HG03432 (cell line): Measurements from ENCODE around the gene CCDC185.
"Not testable (repeated sequence)": the region's sequence is repeated elsewhere in the genome, so short reads cannot be mapped to it uniquely, and the experiment has no call there.

Experiments
- ATAC-seq: cut with Tn5 transposase; IDR thresholded peaks from one replicate; pipeline ENCODE4 v1.9.1; 2021; ENCODE audit warnings: mild to moderate bottlenecking, moderate library complexity; ENCODE audit not compliant: unreplicated experiment

Gene CCDC185

DNA sequence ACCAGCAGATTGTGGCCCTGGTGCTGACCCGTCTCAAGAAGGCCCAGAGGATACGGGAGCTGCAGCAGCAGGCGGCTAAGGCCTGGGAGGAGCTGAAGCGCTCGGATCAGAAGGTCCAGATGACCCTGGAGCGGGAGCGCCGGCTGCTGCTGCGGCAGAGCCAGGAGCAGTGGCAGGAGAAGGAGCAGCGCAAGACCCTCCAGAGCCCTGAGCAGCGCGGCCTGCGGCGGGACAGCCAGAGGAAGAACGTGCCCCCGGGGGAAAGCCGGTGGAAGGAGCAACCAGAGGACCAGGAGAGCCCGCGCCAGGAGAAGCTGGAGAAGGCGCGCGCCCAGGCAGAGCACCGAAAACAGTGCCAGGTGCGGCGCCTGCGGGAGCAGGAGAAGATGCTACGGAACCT is 1.0 kb downstream of the CCDC185 start:
- no peak for ATAC-seq

DNA sequence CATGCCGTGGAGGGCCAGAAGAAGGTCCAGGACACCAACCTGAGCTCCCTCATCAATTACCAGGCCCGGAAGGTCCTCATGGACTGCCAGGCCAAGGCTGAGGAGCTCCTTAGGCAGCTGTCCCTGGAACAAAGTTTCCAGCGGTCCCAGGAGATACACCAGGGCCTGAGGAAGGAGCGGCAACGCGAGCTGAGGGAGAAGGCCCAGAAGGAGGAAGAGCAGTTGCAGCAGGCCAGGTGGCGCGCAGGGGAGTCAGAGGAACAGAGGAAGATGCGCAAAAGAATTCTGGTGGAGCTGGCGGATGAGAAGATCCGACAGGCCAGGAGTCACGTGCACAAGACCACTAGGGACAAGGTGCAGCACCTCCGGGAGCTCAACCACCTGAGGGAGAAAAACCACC is 1.5 kb downstream of the CCDC185 start:
- ATAC-seq: no peak

DNA sequence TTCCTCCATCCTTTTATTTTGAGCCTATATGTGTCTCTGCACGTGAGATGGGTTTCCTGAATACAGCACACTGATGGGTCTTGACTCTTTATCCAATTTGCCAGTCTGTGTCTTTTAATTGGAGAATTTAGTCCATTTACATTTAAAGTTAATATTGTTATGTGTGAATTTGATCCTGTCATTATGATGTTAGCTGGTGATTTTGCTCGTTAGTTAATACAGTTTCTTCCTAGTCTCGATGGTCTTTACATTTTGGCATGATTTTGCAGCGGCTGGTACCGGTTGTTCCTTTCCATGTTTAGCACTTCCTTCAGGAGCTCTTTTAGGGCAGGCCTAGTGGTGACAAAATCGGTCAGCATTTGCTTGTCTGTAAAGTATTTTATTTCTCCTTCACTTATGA is 6.2 kb downstream of the CCDC185 start:
- ATAC-seq: not testable (repeated sequence)

DNA sequence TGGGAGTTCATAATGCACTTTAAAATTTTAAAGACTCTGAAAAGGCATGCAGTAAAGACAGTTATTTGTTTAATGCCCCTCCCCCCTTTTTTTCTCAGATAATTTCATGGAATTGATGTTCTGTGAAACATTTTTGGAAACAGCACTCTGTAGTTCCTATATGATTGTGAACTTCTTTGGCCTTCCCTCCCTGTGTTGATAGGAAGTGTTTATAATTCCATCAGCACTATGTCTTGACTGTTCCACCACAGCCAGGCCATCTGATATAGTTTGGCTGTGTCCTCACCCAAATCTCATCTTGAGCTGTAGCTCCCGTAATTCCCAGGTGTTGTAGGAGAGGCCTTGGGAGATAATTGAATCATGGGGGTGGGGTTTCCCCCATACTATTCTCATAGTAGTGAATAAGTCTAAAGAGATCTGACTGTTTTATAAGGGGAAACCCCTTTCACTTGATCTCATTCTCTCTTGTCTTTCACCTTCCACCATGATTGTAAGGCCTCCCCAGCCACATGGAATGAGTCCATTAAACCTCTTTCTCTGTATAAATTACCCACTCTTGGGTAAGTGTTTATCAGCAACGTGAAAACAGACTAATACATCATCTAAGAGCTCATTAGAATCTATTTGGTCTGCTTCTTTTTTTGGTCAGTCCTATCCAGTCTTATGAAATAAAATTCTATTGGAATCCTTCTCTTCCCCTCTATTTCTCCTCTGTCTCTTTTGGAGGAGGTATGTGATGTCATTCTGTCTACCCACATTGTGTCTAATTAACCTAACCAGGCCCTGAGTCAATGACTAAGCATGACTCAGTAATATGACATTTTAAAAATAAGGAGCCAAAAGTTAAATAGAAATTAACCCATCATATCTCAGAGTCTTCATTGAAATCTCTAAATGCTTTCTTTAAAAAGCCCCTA is 8.9 kb downstream of the CCDC185 start:
- ATAC-seq: no peak

DNA sequence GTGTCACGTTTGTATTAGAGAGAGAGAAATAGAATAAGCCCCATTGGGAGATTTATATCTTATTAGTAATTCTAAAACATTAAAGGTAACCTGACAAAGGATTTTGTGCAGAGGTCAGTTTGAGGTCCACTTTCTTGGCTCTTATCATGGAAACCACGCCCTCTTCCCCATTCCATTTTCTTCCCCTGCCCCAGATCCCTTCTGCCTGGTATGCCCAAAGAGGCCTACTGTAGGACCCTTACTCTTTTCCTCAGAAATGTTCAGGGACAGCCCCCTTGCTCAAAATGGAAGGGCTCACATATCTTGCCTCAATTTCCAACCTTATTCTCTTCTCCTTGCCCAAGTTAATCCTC is 9.6 kb downstream of the CCDC185 start:
- ATAC-seq: no peak

DNA sequence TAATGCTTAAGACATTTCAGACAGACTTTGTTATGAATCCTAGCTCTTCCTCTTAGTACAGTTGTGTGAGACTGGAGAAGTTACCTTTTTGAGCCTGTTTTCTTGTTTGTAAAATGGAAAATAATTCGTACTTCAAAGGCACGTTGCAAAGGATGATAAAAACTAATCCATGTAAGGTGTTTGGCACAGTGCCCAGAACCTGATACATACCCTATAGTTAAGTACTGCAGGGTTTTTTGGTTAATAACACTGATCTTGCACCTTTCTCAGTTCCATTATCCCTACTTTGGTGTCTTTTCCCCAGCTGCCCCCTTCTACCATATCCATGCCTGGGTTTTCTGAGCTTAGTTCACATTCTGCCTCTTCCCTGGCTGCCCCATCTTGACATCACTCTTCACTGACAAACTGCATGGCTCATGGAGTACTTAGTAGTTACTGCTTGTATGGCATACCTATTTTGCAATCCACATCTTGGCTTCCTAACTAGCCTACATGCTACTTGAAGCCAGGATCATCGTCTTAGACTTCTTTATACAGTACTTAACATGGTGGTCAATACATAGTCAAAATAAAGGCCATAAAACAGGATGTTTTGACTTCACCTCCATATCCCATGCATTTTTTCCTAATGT is 10.1 kb downstream of the CCDC185 start:
- no peak for ATAC-seq

DNA sequence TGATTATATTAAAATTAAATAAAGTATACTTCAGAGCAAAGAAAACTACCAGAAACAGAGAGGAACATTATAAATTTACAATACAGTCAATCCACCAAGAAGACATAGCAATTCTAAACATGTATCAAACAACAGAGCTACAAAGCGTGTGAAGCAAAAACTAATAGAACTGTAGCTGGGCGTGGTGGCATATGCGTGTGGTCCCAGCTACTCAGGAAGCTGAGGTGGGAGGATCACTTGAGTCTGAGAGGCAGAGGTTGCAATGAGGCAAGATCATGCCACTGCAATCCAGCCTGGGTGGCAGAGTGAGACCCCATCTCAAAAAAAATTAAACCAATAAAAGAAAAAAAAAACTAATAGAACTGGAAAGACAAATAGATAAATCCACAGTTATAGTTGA is 12.3 kb downstream of the CCDC185 start:
- ATAC-seq: no peak

DNA sequence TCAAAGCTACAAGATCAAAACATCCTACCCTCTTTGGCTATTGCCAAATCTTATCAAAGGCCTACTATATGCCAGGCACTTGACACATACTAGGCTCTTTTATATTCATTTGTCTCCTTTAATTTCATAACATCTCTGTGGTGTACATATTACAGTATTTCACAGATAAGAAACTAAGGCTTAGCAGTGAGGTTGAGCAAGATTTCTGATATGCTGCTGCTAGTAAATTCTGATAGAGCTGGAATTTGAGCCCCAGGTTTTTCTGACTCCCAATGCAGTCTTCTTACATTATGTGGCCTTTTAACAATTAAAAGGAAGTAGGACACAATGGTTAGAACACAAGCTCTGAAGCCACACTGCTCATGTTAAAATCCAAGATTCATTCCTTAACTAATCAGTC is 16.8 kb downstream of the CCDC185 start:
- ATAC-seq: no peak

DNA sequence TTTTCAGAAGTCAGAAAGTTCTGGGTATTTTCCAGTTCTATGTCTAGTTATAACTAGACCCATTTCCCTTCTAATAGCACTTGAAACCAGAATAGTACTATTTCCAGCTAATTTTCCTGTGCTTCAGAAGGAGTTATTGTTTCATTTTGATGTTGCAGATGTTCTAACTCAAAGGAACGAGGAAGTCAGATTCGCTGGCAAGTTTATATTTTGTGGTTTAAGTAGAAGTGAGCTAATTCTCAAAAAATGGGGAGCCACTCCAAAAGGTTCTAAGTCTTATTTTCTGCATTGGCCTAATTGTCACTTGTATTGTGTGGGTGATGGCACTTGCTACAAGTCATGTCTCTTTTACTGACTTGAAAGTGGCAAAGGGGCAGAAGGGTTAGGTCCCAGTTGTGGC is 18.1 kb downstream of the CCDC185 start:
- no peak for ATAC-seq

DNA sequence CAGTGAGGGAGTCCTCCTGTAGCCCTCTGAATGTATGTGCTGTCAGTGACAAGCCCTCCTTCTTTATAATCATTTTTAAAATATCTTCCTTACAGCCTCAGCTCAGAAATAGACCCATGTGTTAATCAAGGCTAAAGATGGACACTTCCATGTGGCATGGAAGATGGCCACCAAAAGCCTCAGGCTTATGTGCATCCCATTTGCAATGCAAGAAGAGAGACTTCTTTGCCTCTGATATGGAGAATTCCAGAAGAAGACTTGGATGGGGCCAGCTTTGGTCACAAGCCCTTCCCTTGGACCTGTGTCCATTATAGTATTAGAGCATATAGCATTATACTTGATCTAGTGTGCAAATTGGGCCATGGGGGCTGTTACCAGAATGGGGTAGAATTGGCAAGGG is 18.5 kb downstream of the CCDC185 start:
- ATAC-seq: no peak

DNA sequence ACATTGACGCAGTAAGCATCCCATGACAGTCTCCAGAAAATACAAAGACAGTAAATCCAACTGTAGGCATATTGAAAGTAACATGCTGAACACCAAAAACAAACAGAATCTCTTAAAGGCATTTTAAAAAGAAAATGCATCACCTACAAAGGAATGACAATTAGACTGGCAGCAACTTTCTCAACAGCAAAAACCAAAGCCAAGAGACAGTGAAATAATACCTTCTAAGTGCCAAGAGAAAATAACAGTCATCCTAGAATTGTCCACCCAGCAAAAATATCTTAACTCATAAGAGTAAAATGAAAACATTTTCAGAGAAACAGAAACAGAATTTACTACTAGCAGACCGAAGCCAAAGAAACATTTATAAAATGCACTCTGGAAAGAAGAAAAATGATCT is 20.0 kb downstream of the CCDC185 start:
- no peak for ATAC-seq

DNA sequence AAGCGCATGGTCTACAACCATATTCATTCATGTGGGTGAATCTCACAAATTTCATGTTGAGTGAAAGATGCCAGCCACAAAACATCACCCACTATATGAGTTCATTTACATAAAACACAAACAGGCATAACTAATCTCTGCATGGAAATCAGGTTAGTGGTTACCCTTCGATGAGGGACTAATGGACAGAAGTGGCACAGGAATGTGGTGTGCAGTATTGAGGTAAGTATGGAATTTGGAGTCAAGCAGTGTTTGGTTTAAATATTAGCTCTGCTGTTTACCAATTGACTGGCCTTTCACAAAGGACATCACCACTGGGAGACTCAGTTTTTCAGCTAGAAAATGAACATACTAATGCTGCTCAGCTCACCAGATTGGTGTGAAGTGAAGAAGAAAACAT is 24.2 kb downstream of the CCDC185 start:
- ATAC-seq: no peak

DNA sequence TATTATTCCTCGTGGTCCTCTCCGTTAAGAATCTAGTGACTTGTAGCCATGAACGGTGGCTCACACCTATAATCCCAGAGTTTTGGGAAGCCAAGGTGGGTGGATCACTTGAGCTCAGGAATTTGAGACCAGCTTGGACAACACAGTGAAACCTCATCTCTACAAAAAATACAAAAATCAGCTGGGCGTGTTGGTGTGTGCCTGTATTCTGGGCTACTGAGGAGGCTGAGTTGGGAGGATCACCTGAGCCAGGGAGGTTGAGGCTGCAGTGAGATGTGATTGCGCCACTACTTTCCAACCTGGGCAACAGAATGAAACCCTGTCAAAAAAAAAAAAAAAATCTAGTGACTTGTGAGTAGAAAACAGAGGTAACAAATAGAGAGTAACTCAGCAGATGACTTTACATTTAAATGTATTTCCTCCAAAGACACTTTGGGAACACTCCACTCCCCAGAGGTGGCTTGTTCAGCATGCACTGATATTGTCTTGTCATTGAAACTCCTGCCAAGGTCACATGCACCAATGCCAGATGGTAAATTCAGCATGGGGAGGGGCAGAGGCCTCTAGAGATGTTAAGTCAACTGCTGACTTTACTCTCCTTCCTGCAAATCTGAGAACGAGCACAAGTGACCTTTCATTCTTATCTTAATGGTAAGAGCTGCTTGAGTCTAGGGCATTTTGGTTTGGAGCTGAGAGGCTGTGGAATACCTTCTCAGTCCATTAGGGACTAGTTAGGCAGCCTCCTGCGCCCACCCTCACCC is 24.9 kb downstream of the CCDC185 start:
- ATAC-seq: no peak

DNA sequence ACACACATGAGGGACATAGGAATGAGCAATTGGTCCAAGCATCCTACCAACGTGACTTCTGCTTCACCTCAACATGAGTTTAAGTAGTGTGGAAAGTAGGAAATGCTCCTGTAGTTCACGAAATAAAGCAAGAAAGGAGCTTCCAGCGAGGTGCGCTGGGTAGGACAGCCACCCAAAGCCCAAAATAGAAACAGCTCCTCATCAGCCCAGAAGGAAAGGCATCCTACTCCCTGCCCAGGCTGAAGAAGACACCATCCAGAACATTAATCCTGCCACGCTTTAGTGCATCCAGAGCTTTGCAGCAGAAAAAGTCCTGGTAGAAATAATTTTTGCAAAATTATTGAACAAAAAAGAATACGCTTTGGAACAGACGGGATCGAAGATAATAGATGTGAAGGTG is 25.9 kb downstream of the CCDC185 start:
- no peak for ATAC-seq

DNA sequence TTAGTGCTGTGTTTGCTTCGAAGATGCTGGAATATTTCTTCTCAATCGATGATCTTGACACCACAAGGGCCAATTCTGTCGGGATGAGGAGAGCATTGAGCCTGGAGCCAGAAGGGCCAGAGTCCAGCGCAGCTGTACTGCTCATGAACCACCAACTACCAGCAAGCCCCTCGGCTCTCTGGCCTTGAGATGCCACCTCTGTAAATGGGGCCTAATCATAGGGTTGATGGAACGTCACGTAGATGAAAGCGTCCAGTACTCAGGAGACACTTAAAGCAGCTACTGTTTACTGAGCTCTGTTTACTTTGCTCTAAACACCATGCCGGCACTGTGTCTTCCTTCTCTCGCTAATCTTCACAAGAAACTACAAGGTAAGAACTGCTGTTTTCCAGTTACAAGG is 26.3 kb downstream of the CCDC185 start:
- ATAC-seq: no peak

DNA sequence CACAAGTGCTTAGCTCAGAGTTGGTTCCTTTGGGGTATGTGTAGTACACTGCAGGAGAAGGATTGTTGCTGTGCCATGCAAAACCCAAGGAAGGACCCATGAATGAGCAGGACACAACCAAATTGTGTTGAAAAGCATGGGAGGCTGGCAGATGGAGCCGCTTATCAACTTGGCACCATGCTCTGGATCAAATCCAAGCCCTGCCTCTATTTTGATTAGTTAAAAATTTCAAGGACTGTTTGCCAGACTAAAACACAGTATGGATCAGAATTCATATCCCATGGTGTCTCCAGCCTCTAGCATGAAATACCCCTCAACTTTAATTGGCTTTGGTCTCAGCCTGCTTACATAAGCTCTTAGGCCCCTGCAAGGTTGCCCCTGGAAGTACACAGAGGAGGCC is 27.8 kb downstream of the CCDC185 start:
- no peak for ATAC-seq

DNA sequence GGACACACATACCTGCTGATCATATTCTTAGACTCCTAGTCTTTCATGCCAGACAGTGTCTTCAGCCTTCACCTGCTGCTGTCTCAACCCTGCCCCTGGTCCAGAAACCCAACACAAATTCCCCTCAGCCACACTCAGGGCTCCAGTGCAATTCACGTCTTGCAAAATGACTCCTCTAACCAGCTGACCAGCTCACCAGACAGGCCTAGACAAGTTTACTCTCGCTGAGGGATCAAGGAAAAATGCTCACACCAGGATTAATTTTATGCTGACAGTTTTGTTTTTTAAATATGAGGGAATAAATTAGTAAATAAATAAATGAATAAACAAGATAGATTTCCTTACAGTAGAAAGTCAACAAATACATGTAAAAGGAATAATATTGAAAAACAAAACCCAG is 28.5 kb downstream of the CCDC185 start:
- ATAC-seq: no peak

DNA sequence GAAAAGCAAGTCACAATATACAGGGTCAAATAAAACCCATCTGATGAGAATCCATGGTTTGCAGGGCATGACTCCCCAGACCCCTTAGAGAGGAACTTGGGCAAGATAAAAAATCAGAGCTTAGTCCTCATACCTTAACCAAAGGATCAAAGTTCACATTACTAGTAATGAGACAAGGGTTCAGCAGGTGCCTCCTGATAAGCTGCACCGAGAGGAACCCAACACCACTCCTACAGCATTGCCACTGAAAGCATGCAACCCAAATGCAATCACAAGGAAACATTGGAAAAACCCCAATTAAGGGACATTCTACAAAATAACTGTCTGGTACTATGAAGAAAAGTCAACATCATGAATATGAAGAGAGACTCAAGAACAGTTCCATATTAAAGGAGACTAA is 29.7 kb downstream of the CCDC185 start:
- no peak for ATAC-seq

DNA sequence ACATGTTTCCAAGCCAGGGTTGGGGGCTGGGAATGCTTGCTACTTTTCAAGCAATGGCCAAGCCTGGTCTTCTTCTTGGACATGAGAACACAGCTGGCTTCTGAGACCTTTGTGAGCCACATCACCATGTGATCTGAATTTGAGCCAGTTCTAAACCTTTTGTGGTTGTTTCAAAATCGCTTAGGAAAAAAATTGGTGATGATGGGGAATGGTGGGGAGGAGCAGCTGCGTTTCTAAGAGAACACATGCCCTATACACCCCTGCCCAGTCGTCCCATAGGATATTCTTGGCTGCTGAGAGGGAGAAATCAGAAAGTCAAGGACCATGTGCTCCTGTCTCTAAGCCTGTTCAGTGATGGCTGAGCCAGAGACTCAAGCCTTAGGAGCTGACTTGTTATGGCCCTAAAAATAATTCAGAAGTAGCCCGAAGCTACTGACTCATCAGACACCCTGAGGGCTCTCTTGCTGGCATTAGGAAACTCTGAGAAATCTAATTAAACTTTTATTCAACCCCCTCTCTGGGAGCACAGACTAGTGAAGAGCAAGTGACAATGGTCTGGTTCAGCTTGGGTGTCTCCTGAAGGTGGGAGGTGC is 30.5 kb downstream of the CCDC185 start:
- ATAC-seq: no peak

DNA sequence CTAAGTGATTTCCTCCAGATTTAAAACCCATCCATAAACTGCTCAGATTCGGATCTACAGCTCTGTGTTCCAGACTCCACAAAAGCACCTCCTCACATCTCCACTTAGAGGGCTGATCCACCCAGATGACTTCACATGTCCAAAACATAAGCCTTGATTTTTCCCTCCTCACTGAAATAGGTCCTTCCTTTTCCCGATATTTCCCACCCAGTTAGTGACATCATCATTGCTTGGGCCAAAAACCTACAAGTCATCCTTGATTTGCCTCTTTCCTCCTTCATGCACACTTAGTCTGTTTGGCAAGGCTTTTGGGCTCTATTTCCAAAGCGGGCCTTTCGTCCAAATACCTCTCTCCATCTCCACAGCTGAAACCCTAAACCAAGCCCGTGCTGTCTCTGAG is 32.3 kb downstream of the CCDC185 start:
- no peak for ATAC-seq

DNA sequence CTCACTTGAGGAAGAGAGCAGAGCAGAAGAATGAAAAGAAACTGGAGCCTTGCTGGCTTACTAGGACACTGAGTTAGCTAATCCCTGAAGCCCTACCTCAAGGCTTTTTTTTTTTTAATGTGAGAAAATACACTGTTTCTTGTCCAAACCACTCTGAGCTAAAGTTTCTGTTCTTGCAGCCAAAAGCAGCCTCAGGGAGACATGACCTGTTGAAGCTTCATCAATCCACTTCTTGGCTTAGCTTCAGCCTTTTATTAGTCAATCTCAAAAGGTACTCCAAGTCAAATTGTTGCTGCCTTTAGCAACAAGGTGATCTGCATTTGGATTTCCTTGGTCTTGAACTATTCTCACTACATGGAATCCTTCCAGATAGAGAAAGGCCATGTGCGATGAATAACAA is 33.7 kb downstream of the CCDC185 start:
- ATAC-seq: no peak

DNA sequence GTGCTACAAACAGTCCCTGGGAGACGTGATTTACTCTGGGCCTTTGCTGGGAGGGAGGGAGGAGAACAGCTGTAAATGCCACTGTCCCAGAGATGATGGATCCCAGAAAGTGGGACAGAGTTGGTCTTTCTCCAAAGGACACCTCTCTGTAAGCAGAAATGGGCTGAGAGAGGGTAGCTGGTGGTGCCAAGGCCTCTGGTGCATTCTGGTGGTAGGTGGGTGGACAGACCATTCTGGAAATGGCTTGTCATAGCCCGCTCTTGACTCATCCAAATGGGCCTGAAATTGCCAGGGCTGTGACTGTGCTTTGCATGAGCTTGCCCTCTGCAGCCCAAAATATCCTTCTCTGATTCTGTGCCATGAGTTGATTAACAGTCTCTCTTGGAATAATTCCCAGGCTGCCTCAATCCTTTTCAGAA is 36.1 kb downstream of the CCDC185 start:
- ATAC-seq: no peak
